OCI-LY3 (cell line): Measurements from ENCODE around the gene NXN.
"Not testable (repeated sequence)": the region's sequence is repeated elsewhere in the genome, so short reads cannot be mapped to it uniquely, and the experiment has no call there.

Experiments
- H2AFZ ChIP-seq: fragments of 200-600, 300-600 bp; shearing (Covaris generic); 2 replicates; pipeline ENCODE4 v1.6.0; 2014; ENCODE audit warnings: antibody characterized with exemption, low read depth, low read length
- H3K27ac ChIP-seq: fragments of 200-600, 300-600 bp; sonication (generic); 2 replicates; pipeline ENCODE4 v1.5.1; 2014; ENCODE audit warnings: mild to moderate bottlenecking, low read length, moderate library complexity, mixed read lengths
- H3K27me3 ChIP-seq: fragments of 200-600, 300-600 bp; sonication (generic); 2 replicates; pipeline ENCODE4 v1.6.1; 2014; ENCODE audit warnings: low read depth, low read length, mixed read lengths
- H3K36me3 ChIP-seq: fragments of 200-600, 300-600 bp; sonication (generic); replicated peaks from 2 replicates; pipeline ENCODE3; 2014; ENCODE audit warnings: low read depth, low read length, mixed read lengths
- H3K4me1 ChIP-seq: fragments of 300-600, 200-600 bp; sonication (generic); 2 replicates; pipeline ENCODE4 v1.6.1; 2014; ENCODE audit warnings: low read length, mixed read lengths
- H3K4me2 ChIP-seq: fragments of 200-600, 300-600 bp; sonication (generic); 2 replicates; pipeline ENCODE4 v1.6.1; 2014; ENCODE audit warnings: low read length, mixed read lengths
- H3K4me3 ChIP-seq: fragments of 300-600, 200-600 bp; sonication (generic); 2 replicates; pipeline ENCODE4 v1.5.1; 2014; ENCODE audit warnings: antibody characterized with exemption, mild to moderate bottlenecking, low read length, moderate library complexity
- H3K79me2 ChIP-seq: fragments of 300-600, 200-600 bp; shearing (Covaris generic); 2 replicates; pipeline ENCODE4 v1.6.1; 2014; ENCODE audit warnings: mild to moderate bottlenecking, low read length, mixed read lengths
- H3K9ac ChIP-seq: fragments of 300-600, 200-600 bp; shearing (Covaris generic); 2 replicates; pipeline ENCODE4 v1.6.0; 2014; ENCODE audit warnings: mild to moderate bottlenecking, low read length, moderate library complexity
- H3K9me3 ChIP-seq: fragments of 200-600, 300-600 bp; shearing (Covaris generic); 2 replicates; pipeline ENCODE4 v1.6.1; 2014; ENCODE audit warnings: low read length, mixed read lengths; ENCODE audit not compliant: insufficient read depth
- H4K20me1 ChIP-seq: fragments of 200-600, 300-600 bp; sonication (generic); 2 replicates; pipeline ENCODE4 v1.6.1; 2016; ENCODE audit warnings: low read length, mixed read lengths; ENCODE audit not compliant: insufficient read depth
- CTCF ChIP-seq: fragments of 200-600, 300-600 bp; sonication (generic); IDR thresholded peaks from 2 replicates; pipeline ENCODE4 v1.5.1; 2014; ENCODE audit warnings: antibody characterized with exemption, low read length, low read depth
- EZH2phosphoT487 ChIP-seq: fragments of 200-600 bp; shearing (Covaris generic); IDR thresholded peaks from 2 replicates; pipeline ENCODE4 v1.6.1; 2018; ENCODE audit warnings: antibody characterized with exemption, mixed run types, low read depth

Gene NXN

GRCh38 chr17:953767-954166, 25.8 kb downstream of the NXN start:
- Histone ChIP-seq H2AFZ (no peak overlapping the region), H3K9ac (no peak overlapping the region), H3K36me3 (no peaks in the 10 kb centered on the region), H3K4me3 (no peak overlapping the region), H4K20me1 (no peaks in the 10 kb centered on the region), H3K27ac (no peak overlapping the region), H3K4me1 (no peaks in the 10 kb centered on the region), H3K79me2 (no peaks in the 10 kb centered on the region), H3K4me2 (no peak overlapping the region), H3K27me3 (no peaks in the 10 kb centered on the region), H3K9me3 (no peaks in the 10 kb centered on the region)
- TF ChIP-seq CTCF (no peak), EZH2phosphoT487 (no peak)

GRCh38 chr17:952592-952991, 27.0 kb downstream of the NXN start:
- H3K4me3 ChIP-seq, H3K9me3 ChIP-seq, H3K4me2 ChIP-seq, H3K4me1 ChIP-seq, H3K79me2 ChIP-seq, H4K20me1 ChIP-seq, H3K27me3 ChIP-seq, H3K9ac ChIP-seq, H3K27ac ChIP-seq, H3K36me3 ChIP-seq, H2AFZ ChIP-seq: not testable (repeated sequence)

- Histone ChIP-seq H3K27ac (no peak overlapping the region), H4K20me1 (no peaks in the 10 kb centered on the region), H3K36me3 (no peaks in the 10 kb centered on the region), H3K4me3 (no peak overlapping the region), H3K27me3 (no peaks in the 10 kb centered on the region), H3K79me2 (no peaks in the 10 kb centered on the region), H3K9ac (no peak overlapping the region), H2AFZ (no peak overlapping the region), H3K4me2 (no peak overlapping the region), H3K9me3 (no peaks in the 10 kb centered on the region), H3K4me1 (no peaks in the 10 kb centered on the region)
- TF ChIP-seq EZH2phosphoT487 (no peak), CTCF (no peak)
Measured at GRCh38 chr17:951325-952132, 28.0 kb downstream of the NXN start.

GRCh38 chr17:949623-950303, 29.8 kb downstream of the NXN start:
- Histone ChIP-seq H3K4me3 (no peak overlapping the region), H3K9me3 (no peaks in the 10 kb centered on the region), H3K27ac (no peak overlapping the region), H3K4me2 (no peak overlapping the region), H2AFZ (no peak overlapping the region), H3K27me3 (no peaks in the 10 kb centered on the region), H4K20me1 (no peaks in the 10 kb centered on the region), H3K9ac (no peak overlapping the region), H3K4me1 (no peaks in the 10 kb centered on the region), H3K79me2 (no peaks in the 10 kb centered on the region), H3K36me3 (no peaks in the 10 kb centered on the region)
- TF ChIP-seq EZH2phosphoT487 (no peak), CTCF (no peak)
